GM12873 (cell line): ENCODE data around the gene RGS7.

Experiments used
- CTCF ChIP-seq: IDR thresholded peaks from 2 replicates; pipeline ENCODE4 v1.5.1; 2012; ENCODE audit warnings: low read depth, mild to moderate bottlenecking, moderate library complexity, low read length, control low read depth; ENCODE audit not compliant: insufficient read depth; ENCODE audit errors: missing control alignments

Gene RGS7

GRCh38 chr1:241292973-241293372, 64.0 kb downstream of the RGS7 start:
- TF ChIP-seq CTCF: no peak

GRCh38 chr1:241286486-241286885, 70.5 kb downstream of the RGS7 start:
- TF ChIP-seq CTCF: no peak

GRCh38 chr1:241276391-241276790, 80.6 kb downstream of the RGS7 start:
- TF ChIP-seq CTCF: no peak

- no peak for TF ChIP-seq CTCF
Observed at GRCh38 chr1:241275981-241276380, 81.0 kb downstream of the RGS7 start.

- TF ChIP-seq CTCF: no peak
Observed at GRCh38 chr1:241275226-241275625, 81.8 kb downstream of the RGS7 start.

- TF ChIP-seq CTCF: no peak
Observed at GRCh38 chr1:241274693-241275092, 82.3 kb downstream of the RGS7 start.

GRCh38 chr1:241272828-241273227, 84.2 kb downstream of the RGS7 start:
- TF ChIP-seq CTCF: no peak
